Ishikawa (cell line): Measurements from ENCODE around the gene GPER1.
A peak's percentile ranks its signal among the peaks of the same experiment; 100 is the strongest.

ENCODE experiments used
- CEBPB ChIP-seq: IDR thresholded peaks from 2 replicates; pipeline ENCODE4 v1.6.1; 2012
- CREB1 ChIP-seq: IDR thresholded peaks from 2 replicates; pipeline ENCODE4 v1.6.1; 2012; ENCODE audit warnings: low read depth
- EGR1 ChIP-seq: IDR thresholded peaks from 2 replicates; pipeline ENCODE4 v1.6.1; 2012
- EP300 ChIP-seq: IDR thresholded peaks from 2 replicates; pipeline ENCODE4 v1.6.1; 2012; ENCODE audit warnings: borderline replicate concordance
- FOXM1 ChIP-seq: IDR thresholded peaks from 2 replicates; pipeline ENCODE4 v1.6.1; 2012; ENCODE audit warnings: low read depth, borderline replicate concordance
- MAX ChIP-seq: IDR thresholded peaks from 2 replicates; pipeline ENCODE4 v1.6.1; 2012
- NFIC ChIP-seq: IDR thresholded peaks from 2 replicates; pipeline ENCODE4 v1.6.1; 2012
- RAD21 ChIP-seq: IDR thresholded peaks from 2 replicates; pipeline ENCODE4 v1.6.1; 2012; ENCODE audit warnings: low read depth
- TAF1 ChIP-seq: IDR thresholded peaks from 2 replicates; pipeline ENCODE4 v1.6.1; 2012; ENCODE audit warnings: low read depth, mild to moderate bottlenecking
- TCF12 ChIP-seq: IDR thresholded peaks from 2 replicates; pipeline ENCODE4 v1.6.1; 2012; ENCODE audit warnings: low read depth
- TEAD4 ChIP-seq: IDR thresholded peaks from 2 replicates; pipeline ENCODE4 v1.6.1; 2012
- USF1 ChIP-seq: IDR thresholded peaks from 2 replicates; pipeline ENCODE4 v1.6.1; 2012
- YY1 ChIP-seq: IDR thresholded peaks from 2 replicates; pipeline ENCODE4 v1.6.1; 2012; ENCODE audit warnings: low read depth
- ZBTB7A ChIP-seq: IDR thresholded peaks from 2 replicates; pipeline ENCODE4 v1.6.1; 2012; ENCODE audit warnings: low read depth
- TF ChIP-seq, protein P1 (sequence below): IDR thresholded peaks from 2 replicates; pipeline ENCODE4 v1.6.1; 2012; ENCODE audit warnings: low read depth, mild to moderate bottlenecking

GPER1 gene

GRCh38 chr7:1044189-1045068 is 43.5 kb upstream of the GPER1 start, which contains the start of gene GPR146:
GPR146 (plus strand) TSS chr7:1044546; CDS start chr7:1057516, 12,970 bp downstream.
- TF ChIP-seq EP300 (no peak), CREB1 (0 out of 2 replicates have a peak, but pooled peaks have one; percentile 24), RAD21 (peak; percentile 31; the same call in 1 of the 2 replicates), EGR1 (0 out of 2 replicates have a peak, but pooled peaks have one; percentile 5), ZBTB7A (no peak), MAX (peak; percentile 65), TCF12 (no peak), CEBPB (no peak), FOXM1 (no peak; the same call in 1 of the 2 replicates), TAF1 (no peak; the same call in none of the 2 replicates), YY1 (no peak), TEAD4 (peak; percentile 32), USF1 (peak; percentile 89), NFIC (no peak)
- TF ChIP-seq, protein P1, sequence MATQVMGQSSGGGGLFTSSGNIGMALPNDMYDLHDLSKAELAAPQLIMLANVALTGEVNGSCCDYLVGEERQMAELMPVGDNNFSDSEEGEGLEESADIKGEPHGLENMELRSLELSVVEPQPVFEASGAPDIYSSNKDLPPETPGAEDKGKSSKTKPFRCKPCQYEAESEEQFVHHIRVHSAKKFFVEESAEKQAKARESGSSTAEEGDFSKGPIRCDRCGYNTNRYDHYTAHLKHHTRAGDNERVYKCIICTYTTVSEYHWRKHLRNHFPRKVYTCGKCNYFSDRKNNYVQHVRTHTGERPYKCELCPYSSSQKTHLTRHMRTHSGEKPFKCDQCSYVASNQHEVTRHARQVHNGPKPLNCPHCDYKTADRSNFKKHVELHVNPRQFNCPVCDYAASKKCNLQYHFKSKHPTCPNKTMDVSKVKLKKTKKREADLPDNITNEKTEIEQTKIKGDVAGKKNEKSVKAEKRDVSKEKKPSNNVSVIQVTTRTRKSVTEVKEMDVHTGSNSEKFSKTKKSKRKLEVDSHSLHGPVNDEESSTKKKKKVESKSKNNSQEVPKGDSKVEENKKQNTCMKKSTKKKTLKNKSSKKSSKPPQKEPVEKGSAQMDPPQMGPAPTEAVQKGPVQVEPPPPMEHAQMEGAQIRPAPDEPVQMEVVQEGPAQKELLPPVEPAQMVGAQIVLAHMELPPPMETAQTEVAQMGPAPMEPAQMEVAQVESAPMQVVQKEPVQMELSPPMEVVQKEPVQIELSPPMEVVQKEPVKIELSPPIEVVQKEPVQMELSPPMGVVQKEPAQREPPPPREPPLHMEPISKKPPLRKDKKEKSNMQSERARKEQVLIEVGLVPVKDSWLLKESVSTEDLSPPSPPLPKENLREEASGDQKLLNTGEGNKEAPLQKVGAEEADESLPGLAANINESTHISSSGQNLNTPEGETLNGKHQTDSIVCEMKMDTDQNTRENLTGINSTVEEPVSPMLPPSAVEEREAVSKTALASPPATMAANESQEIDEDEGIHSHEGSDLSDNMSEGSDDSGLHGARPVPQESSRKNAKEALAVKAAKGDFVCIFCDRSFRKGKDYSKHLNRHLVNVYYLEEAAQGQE: no peak

GRCh38 chr7:1045069-1046063 is 42.5 kb upstream of the GPER1 start:
- TF ChIP-seq CREB1 (no peak), MAX (no peak), CEBPB (no peak), USF1 (no peak), TEAD4 (no peak), FOXM1 (no peak), EP300 (no peak), ZBTB7A (no peak), EGR1 (no peak), RAD21 (no peak), TAF1 (no peak), TCF12 (no peak), NFIC (no peak)

DNA sequence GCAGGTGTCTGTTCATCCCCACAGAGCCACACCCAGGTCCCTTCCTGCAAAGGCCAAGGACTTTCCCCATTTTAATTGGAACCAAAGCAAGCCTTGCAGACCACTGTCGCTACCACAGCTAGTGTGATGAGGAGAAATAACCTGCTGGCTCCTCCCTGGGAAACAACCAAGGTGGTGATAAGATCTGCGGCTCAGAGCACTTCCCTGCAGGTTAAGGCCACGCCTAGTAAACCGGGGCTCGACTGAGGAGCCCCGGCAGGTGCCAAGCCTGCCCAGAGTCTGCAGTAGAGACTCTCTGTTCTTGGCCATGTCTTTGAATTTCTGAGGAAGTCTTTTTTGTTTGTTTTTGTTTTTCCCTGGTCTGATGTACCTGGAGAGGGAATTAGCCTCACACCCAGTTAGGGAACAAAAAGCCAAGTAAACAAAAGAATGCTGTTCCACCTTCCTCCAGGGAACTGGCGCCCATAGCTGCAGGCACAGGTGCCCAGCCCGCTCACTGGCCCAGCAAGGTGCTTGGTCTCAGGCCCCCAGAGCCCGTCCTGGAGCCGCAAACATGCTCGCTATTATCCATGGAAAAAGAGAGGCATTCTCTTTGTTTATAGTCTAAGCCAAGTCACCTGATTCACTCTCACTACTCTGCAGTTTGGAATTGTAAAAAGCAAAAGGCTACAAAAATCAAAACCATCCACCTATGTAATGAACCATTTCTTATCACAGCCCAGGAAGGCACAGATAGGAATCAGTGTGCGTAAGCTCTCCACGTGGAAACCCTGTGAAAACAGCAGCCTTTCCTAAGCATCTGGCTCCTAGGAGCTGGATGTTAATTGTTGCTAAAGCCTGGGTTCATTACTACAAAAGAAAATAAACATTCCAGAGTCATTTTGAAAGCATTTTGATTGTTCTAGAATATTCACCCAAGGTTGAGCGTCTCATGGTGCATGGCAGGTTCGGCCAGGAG is 40.9 kb upstream of the GPER1 start:
- TF ChIP-seq ZBTB7A: no peak

DNA sequence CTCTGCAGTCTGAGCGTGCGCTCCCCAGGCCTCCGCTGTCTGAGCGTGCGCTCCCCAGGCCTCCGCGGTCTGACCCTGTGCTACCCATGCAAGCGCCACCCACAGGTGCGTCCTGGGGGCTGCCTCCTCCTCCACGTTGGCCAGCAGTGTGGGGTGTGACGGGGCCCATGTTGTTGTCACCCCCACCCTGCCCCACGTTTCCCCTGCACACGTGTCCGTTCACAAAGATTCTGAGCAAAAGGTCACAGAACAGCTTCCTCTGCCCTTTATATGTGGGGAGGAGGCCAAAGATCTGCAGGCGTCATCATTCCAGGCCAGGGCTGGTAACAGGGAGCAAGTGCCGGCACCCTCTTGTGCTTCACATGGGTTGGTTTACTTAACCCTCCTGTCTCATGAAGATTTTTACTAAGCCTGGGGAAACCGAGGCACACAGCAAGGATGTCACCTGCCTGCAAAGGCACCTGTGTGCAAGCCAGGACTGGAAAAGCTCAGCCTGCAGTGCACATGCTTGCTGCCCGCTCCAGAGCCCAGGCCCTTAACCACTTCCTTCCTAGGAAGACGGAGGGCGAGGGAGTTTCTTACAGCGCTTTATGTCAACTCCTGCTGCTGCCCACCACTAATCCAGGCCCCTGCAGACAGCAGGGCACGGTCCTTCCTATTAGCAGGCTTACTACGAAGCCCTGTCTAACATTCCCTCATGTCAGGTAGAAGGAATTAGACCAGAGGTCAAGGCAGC is 38.7 kb upstream of the GPER1 start:
- TF ChIP-seq MAX (no peak), TAF1 (no peak), YY1 (no peak), FOXM1 (no peak), CREB1 (no peak), NFIC (no peak), TCF12 (no peak), RAD21 (no peak), ZBTB7A (no peak), USF1 (no peak)
